ENCODE results near the gene KLHL14. TPM values are rescaled to one million over a fixed set of nuclear protein-coding genes. Genes with fewer than 3 reads are reported as not detected.
A peak's percentile ranks its signal among the peaks of the same experiment; 100 is the strongest.

Gene KLHL14
- total RNA-seq, 1 experiment from 2014 or later: 0.07 TPM

DNA sequence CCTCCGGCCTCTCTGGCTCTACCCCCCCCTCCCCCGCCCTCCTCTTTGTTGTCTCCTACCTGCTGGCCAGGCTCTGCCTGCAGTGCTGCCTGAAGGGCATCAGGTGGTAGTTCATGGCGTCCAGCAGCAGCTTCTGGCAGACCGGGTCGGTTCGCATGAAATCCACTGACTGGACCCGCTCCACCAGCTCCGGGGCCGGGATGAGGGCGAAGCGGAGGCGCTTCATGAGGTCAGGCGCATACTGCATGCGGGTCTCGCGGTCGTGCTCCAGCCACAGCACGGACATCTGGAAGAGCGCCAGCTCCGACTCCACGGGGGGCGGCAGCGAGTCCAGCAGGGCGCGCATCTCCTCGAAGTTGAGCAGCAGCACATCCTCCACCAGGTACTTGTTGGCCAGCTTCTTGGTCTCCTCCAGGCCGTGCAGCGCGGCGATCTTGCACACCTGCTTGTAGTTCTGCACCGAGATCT, 3.2 kb downstream of the KLHL14 start:
- Mint-ChIP-seq H3K36me3 (ENCODE audit: insufficient read depth, unreplicated experiment) (peaks cover 14% of the 10 kb centered on the region), H3K4me1 (ENCODE audit: low read depth, unreplicated experiment) (no peaks in the 10 kb centered on the region), H3K27ac (ENCODE audit: unreplicated experiment) (no peak overlapping the region), H3K4me3 (ENCODE audit: low read depth, unreplicated experiment) (peak overlapping the region; percentile 78), H3K27me3 (ENCODE audit: unreplicated experiment) (peaks cover 31% of the 10 kb centered on the region), H3K9me3 (ENCODE audit: low read depth, unreplicated experiment) (no peaks in the 10 kb centered on the region)
- no peak for DNase-seq
- no TSS peak for BruUV-seq (replicated peaks)
- CTCF ChIA-PET: no interaction called here
- TF ChIP-seq, protein P1, sequence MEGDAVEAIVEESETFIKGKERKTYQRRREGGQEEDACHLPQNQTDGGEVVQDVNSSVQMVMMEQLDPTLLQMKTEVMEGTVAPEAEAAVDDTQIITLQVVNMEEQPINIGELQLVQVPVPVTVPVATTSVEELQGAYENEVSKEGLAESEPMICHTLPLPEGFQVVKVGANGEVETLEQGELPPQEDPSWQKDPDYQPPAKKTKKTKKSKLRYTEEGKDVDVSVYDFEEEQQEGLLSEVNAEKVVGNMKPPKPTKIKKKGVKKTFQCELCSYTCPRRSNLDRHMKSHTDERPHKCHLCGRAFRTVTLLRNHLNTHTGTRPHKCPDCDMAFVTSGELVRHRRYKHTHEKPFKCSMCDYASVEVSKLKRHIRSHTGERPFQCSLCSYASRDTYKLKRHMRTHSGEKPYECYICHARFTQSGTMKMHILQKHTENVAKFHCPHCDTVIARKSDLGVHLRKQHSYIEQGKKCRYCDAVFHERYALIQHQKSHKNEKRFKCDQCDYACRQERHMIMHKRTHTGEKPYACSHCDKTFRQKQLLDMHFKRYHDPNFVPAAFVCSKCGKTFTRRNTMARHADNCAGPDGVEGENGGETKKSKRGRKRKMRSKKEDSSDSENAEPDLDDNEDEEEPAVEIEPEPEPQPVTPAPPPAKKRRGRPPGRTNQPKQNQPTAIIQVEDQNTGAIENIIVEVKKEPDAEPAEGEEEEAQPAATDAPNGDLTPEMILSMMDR (IDR thresholded peaks at IDR 0.05; ENCODE audit: unreplicated experiment): no peak
- intact Hi-C loops (cut with micrococcal nuclease; ENCODE audit: unreplicated experiment): no loop called here

DNA sequence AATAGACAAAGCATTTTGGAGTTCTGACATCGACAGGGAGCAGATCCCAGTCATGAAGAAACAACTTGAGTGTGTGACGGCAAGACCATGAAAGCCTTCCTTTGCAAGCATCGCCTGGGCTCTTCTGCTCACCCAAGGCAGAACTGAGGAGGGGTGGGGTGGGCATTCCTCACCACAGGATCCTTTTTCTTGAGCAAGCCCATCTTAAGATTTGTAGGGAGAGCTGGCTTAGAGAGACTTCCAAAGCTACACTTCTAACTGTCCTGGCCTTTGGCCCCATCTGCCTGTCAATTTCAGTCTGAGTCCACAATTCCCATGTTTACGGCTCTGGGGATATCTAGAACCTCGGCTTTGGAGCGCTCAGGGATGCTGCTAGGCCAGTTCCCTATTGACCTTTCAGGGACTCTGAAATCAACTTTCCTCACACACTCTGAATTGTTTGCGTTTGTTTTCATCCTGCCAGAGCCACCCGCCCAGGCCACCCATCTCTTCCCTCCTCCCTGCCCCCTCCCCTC, 3.7 kb downstream of the KLHL14 start:
- Mint-ChIP-seq H3K4me1 (ENCODE audit: low read depth, unreplicated experiment) (no peaks in the 10 kb centered on the region), H3K4me3 (ENCODE audit: low read depth, unreplicated experiment) (no peak overlapping the region), H3K36me3 (ENCODE audit: insufficient read depth, unreplicated experiment) (peaks cover 14% of the 10 kb centered on the region), H3K27me3 (ENCODE audit: unreplicated experiment) (peaks cover 31% of the 10 kb centered on the region), H3K9me3 (ENCODE audit: low read depth, unreplicated experiment) (no peaks in the 10 kb centered on the region), H3K27ac (ENCODE audit: unreplicated experiment) (no peak overlapping the region)
- intact Hi-C loops (cut with micrococcal nuclease; ENCODE audit: unreplicated experiment): no loop called here
- TF ChIP-seq, protein P1 (IDR thresholded peaks at IDR 0.05; ENCODE audit: unreplicated experiment): no peak
- no peak for DNase-seq
- CTCF ChIA-PET: no interaction called here
- BruUV-seq (replicated peaks): no TSS peak

DNA sequence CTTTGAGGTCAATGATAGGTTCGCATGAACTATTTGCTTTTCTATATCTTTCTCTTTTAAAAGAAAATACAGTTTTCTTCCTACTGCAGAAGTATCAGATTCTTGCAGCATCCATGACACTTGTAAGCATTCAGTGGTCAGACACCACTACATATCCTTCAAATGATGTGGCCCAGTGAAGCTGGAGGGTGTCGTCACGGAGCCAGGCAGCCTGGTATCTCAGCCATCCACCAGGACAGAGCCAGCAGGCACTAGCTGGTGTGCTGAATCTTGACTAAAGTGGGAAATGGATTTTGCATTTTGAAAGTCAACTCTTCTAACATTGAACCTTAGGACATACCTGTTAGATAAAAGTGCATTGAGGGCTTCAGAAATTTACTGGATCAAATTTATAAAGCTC, 5.4 kb downstream of the KLHL14 start:
- intact Hi-C loops (cut with micrococcal nuclease; ENCODE audit: unreplicated experiment): no loop called here
- Mint-ChIP-seq H3K36me3 (ENCODE audit: insufficient read depth, unreplicated experiment) (peaks cover 12% of the 10 kb centered on the region), H3K27me3 (ENCODE audit: unreplicated experiment) (peaks cover 15% of the 10 kb centered on the region), H3K9me3 (ENCODE audit: low read depth, unreplicated experiment) (no peaks in the 10 kb centered on the region), H3K4me3 (ENCODE audit: low read depth, unreplicated experiment) (no peak overlapping the region), H3K4me1 (ENCODE audit: low read depth, unreplicated experiment) (no peaks in the 10 kb centered on the region), H3K27ac (ENCODE audit: unreplicated experiment) (no peak overlapping the region)
- DNase-seq: no peak
- CTCF ChIA-PET: no interaction called here
- TF ChIP-seq, protein P1 (IDR thresholded peaks at IDR 0.05; ENCODE audit: unreplicated experiment): no peak
- no TSS peak for BruUV-seq (replicated peaks)

DNA sequence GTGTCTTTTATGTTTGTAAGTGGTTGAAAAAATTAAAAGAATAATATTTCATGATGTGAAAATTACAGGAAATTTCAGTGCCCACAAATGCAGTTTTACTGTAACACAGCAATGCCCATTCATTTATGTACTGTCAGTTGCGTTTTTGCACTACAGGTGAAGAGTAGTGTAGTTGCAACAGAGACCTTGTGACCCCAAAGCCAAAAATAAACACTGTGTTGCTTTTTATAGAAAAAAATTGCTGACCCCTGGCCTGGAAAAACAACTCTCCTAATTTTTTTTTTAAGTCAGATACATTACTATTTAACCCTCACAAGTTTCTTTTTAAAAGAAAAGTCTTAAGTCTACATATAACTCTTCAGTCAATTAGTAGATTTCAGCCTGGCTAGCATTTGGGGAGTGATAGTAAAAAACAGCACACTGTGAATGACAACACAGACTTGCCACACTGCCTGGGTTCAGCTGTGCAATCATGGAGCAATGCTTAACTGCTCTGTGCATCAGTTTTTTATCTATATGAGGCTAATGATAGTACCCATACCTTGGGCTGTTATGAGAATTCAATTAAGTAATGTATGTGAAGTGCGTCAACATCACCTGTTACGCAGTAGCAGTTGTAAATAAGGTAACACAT, 8.1 kb downstream of the KLHL14 start:
- H3K36me3 Mint-ChIP-seq (ENCODE audit: insufficient read depth, unreplicated experiment): no peaks in the 10 kb centered on the region
- H3K9me3 Mint-ChIP-seq (ENCODE audit: low read depth, unreplicated experiment): no peaks in the 10 kb centered on the region
- no TSS peak for BruUV-seq (replicated peaks)
- no peaks in the 10 kb centered on the region for H3K27me3 Mint-ChIP-seq (ENCODE audit: unreplicated experiment)
- no peaks in the 10 kb centered on the region for H3K4me1 Mint-ChIP-seq (ENCODE audit: low read depth, unreplicated experiment)
- intact Hi-C loops (cut with micrococcal nuclease; ENCODE audit: unreplicated experiment): no loop called here
- TF ChIP-seq, protein P1 (IDR thresholded peaks at IDR 0.05; ENCODE audit: unreplicated experiment): no peak
- no peak for DNase-seq
- CTCF ChIA-PET: no interaction called here
- no peak overlapping the region for H3K27ac Mint-ChIP-seq (ENCODE audit: unreplicated experiment)
- no peak overlapping the region for H3K4me3 Mint-ChIP-seq (ENCODE audit: low read depth, unreplicated experiment)
